HG02759 (cell line): ENCODE data around the gene SRMS.
"Not testable (repeated sequence)": the region's sequence is repeated elsewhere in the genome, so short reads cannot be mapped to it uniquely, and the experiment has no call there.

Experiments
- ATAC-seq: cut with Tn5 transposase; IDR thresholded peaks from one replicate; pipeline ENCODE4 v1.9.1; 2021; ENCODE audit warnings: mild to moderate bottlenecking, moderate library complexity; ENCODE audit not compliant: unreplicated experiment

The SRMS gene

DNA sequence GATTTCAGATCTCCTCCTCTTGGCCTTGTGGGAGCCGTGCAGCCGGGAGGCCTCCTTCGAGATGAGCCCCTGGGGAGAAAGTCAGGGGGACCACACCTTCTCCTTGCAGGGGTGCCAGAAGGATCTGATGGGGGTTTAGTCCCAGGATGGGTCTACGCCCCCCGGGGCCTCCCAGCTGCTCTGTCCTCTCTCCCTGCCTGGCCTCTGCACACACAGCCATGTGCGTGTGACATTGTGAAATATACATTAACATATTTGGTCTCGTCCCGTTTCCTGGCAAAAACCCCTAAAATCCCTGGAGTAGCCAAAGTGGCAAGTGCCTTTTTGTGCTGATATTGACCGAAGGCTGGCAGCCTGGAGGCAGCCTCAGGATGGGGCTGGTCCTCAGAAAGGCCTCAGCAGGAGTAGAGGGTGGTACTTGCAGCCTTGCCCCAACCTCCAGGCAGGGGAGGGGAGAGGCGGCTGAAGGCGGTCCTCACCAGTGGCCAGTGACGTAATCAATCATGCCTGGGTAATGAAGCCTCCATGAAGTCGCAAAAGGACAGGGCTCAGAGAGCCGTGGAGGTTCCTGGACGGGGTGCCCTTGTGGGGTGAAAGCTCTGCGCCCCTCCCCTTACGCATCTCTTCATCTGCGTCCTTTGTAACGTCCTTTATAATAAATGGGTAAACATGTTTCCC, 31.6 kb upstream of the SRMS start:
- ATAC-seq = no peak

DNA sequence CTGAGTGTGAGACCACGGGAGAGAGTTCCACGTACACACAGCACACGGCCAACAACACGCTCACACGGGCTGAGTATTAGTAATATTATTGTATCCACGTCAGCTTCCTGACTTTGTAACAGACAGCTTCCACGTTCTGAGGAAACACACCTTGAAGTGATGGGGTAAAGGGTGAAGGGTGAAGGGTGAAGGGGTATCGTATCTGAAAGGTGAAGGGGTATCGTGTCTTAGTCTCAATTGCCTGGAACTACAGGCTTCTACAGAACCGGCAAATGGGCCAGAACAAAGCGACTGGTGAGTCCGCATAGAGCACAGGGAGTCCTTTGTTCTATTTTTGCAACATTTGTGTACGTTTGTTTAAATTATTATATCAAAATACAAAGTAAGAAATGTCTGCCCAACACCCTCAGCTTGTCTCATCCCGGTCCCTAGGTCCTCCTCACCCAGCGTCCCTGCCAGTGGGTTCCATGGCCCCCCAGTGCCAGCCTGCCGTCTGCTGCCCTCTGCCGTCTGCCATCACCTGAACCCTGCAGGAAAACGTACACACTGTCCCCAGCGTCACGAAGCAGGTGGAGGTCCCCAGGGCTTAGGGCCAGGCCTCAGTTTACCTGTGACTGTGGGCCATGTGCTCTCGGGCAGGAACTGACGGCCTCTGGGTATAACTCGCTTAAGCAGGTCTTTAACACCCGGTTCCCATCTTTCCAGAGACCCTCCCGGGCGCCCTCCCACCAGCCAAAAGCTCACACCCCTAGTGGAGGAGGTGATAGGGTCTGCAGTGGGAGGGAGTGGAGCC, 30.9 kb upstream of the SRMS start:
- no peak for ATAC-seq

DNA sequence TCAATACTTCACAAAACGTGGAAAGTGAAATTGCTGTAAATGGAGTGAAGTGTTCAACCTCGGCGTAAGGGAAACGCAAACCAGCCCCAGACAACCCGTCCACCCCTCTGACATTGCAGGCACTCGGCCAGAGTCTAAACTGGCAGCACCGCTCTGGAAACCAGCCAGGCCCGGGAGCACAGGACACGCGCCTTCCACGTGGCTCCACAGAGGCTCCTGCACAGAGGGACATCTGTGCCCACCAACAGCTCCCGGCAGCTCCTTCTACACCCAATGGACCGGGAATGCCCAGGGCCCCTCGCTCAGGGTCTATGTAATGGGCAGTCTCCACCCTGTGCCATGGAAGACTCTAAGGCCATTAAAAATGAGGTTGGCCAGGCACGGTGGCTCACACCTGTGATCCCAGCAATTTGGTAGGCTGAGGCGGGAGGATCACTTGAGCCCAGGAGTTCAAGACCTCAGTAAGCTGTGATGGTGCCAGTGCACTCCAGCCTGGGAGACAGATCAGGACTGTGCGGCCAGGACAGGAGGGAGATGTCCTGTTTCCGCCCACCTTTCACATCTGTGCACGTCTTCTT, 29.9 kb upstream of the SRMS start:
- ATAC-seq = no peak

DNA sequence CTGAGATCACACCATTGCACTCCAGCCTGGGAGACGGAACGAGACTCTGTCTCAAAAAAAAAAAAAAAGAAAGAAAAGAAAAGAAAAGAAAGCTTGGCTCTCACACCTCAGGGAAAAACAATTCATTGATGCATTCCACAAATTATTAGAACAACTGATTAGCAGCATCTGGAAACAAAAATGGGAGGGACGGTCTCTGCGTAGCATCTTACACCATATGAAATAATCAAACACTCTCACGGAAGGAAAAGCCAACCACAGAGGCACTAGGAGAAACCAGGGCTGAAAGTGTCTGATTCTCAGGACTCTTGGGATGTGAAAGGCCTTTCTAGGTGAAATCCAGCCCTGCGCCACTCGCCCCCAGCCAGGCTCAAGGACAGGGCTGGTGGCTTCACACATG, 28.8 kb upstream of the SRMS start:
- no peak for ATAC-seq

DNA sequence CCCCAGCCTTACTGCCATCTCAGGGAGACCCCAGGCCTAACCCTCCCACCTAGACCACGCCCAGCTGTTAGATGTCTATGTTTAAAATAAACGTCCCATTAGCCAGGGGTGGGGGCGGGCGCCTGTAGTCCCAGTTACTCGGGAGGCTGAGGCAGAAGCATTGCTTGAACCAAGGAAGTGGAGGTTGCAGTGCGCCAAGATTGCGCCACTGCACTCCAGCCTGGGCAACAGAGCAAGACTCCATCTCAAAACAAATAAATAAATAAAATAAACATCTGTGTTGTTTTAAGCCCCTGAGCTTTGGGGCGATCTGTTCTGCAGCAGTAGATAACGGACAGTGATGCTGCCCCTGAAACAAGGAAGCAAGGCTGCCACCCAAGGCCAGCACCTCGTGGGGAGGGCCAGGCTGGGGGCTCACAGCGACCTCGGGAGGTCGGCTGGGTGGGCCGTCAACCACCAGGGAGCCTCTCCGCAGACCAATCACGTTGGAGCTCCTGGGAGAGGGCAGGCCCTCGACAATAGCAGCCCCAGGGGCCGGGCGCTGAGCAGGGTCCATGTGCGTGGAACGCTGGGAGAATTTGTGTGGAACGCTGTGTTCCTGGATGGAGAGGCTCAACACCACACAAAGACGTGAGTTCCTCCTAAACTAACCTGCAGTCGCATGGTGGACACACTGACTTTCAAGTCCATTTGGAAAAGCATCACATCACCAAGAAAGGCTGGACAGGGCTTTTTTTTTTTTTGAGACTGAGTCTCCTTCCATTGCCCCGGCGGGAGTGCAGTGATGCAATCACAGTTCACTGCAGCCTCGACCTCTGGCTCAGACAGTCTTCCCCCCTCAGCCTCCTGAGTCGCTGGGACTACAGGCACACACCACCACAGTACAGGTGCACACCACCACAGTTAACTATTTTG, 27.5 kb upstream of the SRMS start:
- ATAC-seq = no peak

DNA sequence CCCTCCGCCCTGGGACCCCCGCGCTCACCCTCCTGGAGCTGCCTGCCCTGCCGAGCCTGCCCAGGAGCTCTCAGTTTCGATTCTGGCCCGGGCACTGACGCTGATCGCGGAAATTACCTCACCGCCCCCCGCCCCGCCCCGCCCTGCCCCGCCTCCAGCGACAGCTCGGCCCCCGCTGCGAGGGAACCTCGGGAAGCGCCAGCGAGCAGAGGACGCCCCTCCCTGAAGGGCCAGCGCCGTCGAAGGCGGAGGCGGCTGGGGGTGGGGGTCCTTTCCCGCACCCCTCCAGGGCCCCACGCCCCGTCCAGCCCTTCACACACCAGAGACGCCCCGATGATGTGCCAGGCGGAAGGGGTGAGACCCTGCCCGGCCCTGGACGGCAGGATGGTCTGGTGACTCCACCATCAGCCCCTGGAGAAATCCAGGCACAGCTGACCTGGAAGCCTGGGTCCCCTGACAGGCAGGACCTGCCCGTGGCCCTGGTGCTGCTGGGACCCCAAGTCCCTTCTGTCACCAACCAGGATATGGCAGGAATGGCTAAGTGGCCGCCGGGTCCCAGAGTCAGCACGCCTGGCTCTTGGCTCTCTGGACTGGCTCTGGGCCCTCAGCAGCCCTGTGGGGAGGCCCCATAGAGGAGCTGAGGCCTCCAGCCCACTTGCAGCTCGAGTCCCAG, 26.7 kb upstream of the SRMS start, which contains the start of gene HELZ2:
Gene HELZ2, minus strand, starts transcription at position 84 of the 673 bp plus-strand sequence. CDS start 1,854 bp downstream, outside the sequence.
- no peak for ATAC-seq

- no peak for ATAC-seq
Observed at GRCh38 chr20:63573647-63574131, 26.1 kb upstream of the SRMS start.

- ATAC-seq = no peak
Observed at GRCh38 chr20:63572788-63573646, 25.5 kb upstream of the SRMS start.

DNA sequence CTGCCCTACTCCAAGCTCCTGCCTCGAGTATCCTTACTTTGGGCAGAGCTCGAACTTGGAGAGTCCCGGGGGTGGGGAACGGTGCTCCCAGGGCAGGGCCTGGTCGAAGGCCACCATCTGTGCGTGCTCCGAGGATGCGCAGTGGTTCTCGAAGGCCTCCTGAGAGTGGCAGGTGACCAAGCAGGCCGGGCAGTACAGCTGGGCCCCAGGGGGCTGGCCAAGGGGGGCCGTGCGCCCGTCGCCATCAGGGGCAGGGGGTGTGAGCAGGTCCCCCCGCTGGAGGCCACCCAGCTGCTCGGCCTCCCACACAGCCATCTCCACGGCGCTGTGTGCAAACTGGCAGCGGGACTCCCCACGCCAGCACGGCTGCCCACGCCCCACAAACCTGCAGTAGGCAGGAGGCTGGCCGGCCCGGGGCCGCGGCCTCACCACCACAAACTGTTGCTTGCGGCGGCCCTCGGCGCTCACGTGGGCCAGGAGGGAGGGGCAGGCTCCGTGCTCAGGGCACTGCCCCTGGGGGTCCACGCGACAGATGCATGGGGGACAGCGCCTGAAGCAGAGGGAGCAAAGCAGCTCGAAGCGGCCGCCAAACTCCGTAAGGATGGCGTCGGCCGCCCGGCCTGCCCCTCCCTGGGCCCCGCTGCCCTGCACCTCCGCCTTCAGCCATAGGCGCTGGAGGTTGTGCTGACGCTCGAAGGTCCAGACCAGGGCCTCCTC, 24.7 kb upstream of the SRMS start:
- no peak for ATAC-seq

DNA sequence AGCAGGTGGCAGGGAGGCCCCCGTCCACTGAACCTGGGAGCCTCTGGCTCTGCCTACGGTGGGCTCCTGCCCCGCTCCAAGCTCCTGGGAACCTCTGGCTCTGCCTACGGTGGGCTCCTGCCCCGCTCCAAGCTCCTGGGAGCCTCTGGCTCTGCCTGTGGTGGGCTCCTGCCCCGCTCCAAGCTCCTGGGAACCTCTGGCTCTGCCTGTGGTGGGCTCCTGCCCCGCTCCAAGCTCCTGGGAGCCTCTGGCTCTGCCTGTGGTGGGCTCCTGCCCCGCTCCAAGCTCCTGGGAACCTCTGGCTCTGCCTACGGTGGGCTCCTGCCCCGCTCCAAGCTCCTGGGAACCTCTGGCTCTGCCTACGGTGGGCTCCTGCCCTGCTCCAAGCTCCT, 23.5 kb upstream of the SRMS start:
- not testable (repeated sequence) for ATAC-seq

- no peak for ATAC-seq
Observed at GRCh38 chr20:63570281-63571086, 22.9 kb upstream of the SRMS start.

DNA sequence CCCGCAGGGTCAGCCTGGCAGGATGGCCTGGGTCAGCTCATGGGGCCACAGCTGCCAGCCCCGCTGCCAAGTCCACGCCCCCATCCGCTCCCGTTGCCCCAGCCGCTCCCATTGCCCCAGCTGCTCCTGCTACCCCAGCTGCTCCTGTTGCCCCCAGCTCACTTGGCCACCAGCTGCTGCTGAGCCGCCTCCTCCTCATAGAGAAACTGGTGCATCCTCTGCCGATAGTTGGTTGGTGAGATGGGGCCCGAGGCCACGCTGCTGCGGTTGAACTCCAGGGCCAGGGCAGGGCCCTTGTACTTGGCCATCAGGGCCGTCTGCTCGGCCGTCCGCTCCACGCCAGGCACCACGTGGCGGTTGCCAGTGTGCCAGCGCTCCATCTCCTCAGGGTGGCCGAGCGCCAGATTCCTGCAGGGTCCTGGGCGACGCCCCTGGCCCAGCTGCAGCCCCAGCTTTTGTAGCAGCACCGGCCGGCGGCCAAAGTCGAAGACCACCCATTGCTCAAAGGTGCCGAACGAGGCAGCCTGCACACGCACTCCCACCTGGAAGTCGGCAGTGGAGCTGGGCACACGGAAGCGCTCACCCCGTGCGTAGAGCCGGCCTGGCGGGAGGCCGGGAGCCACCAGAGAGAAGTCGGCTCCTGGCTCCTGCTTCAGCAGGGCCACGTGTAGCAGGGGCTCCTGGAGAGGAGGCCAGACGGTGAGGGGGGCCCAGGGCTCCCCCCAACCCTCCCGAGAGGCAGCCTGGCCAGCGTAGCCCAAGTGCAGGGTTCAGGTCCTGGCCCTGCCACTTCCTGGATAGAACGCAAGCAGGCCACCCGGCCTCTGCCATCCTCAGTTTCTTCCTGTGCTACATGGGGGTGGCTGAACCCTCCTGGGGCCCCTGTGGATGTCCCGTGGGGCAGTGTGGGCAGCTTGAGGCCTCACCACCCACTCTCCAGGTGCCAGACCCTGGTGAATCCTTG, 21.7 kb upstream of the SRMS start:
- no peak for ATAC-seq

- ATAC-seq = peak; percentile 25
Observed at GRCh38 chr20:63568170-63568981, 20.8 kb upstream of the SRMS start.

GRCh38 chr20:63567386-63568169, 20.0 kb upstream of the SRMS start:
- peak; percentile 75 for ATAC-seq

DNA sequence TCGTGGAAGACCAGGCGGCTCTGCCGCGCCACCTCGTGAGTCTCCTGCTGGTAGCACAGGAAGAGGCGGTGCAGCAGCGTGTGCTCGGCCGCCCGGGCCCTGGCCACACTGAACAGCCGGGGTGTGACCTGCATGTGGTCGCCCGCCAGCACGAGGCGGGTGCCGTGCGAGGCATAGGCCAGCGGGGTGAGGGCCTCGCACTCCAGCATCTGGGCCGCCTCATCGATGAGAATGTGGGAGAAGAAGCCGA, 19.5 kb upstream of the SRMS start:
- peak; percentile 8 for ATAC-seq
